ENCODE results near the gene RHCG.

Gene RHCG

DNA sequence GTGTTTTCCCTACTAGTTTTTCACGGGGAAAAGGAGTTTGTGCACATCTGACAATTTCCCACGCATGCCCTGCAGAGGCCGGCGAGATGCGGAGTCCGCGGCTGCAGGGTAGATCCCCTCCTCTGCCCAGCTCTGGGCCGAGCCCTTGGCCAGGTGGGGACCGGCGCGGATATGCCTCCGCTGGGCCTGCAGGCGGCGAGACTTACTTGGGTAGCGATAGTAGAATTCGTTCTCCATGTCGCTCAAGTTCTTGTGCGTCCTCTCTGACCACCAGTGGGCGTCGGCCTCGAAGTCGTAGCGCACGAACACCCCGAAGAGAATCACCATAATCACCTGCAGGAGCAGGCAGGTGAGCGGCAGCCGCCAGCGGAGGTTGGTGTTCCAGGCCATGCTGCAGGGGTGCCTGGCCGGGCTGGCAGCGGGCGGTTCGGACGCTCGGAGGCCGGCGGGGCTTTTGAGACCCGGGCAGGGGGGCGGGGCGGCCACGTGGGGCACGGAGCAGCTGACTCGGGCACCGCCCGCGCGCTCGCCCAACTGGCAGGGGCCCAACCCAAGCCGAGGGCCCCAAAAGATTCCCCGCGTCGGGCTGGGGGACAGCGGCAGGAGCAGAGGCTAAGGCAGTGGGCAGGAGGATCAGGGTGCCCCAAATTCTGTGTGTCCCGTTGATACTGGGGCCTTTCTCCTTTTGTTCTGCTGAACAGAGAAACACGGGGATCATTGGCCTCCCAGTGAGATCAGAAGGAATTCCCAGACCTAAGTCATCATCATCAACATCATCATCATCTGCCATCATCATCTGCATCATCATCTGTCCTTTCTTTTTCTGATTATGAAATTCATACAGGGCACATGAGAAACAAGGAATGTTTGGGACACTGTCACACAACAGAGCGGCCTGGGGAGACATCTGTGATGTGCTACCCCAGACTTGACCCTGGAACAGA lies at the start of gene RHCG:
RHCG (minus strand) TSS at position 429 of the 944 bp plus-strand sequence; CDS start at position 390, 39 bp downstream.
- peak; percentile 17 for DNase-seq (ENCODE audit: low read depth)

GRCh38 chr15:89543389-89543788 lies 47.0 kb upstream of the RHCG start:
- DNase-seq (ENCODE audit: low read depth), result no peak

DNA sequence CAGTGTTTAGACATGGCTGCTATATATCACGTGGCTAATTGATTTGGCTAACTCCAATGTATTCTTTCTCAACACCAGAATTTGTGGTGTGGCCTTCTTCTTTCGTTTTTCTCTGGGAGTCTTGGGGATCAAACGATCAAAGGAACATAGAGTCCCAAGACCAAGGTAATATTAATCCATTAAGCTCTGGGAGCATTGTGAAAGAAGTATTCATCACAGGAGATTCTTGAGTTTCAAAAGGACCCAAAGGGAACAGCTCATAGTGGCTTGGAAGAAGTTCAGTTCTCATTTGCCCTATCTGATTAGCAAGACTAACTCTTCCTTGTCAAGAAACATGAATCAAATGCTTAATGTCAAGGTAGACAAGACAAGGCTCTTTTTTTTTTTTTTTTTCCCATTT lies 46.0 kb upstream of the RHCG start:
- no peak for DNase-seq (ENCODE audit: low read depth)

DNA sequence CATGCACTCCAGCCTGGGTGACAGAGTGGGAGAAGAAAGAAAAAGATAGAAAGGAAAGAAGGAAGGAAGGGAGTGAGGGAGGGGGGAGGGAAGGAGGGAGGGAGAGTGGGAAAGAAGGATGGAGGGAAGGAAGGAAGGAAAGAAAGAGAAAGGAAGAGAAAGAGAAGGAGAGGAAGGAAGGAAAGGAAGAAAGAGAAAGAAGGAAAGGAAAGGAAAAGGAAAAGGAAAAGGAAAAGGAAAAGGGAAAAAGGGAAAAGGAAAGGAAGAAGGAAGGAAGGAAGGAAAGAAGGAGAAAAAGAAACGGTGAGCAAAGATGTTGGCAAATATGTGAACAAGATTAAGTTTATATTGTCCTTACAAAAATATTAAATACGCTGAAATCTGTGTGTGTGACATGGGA lies 42.6 kb upstream of the RHCG start:
- no peak for DNase-seq (ENCODE audit: low read depth)

GRCh38 chr15:89533861-89534544 lies 37.6 kb upstream of the RHCG start:
- DNase-seq (ENCODE audit: low read depth), result peak; percentile 37

GRCh38 chr15:89531796-89532537 lies 35.6 kb upstream of the RHCG start:
- no peak for DNase-seq (ENCODE audit: low read depth)

DNA sequence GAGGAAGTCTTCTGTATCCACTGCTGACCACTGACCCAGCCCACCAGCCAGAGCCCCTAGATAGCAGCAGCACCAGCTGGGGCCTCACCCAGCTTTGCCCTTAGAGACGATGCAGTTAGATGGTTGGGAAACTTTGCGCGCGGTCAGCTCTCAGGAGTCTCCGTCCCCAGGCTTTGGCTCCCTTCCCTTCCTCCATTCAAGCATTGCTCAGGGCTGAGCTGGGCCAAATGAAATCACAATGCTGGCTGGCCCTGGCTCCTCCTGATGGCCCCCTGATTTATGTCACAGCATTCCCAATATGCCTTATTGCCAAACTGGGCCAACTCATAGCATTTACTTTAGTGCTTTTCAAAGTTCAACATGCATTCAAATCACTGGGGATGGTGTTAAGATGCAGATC lies 34.6 kb upstream of the RHCG start:
- no peak for DNase-seq (ENCODE audit: low read depth)

- no peak for DNase-seq (ENCODE audit: low read depth)
Observed at GRCh38 chr15:89528757-89529352, 32.5 kb upstream of the RHCG start.

DNA sequence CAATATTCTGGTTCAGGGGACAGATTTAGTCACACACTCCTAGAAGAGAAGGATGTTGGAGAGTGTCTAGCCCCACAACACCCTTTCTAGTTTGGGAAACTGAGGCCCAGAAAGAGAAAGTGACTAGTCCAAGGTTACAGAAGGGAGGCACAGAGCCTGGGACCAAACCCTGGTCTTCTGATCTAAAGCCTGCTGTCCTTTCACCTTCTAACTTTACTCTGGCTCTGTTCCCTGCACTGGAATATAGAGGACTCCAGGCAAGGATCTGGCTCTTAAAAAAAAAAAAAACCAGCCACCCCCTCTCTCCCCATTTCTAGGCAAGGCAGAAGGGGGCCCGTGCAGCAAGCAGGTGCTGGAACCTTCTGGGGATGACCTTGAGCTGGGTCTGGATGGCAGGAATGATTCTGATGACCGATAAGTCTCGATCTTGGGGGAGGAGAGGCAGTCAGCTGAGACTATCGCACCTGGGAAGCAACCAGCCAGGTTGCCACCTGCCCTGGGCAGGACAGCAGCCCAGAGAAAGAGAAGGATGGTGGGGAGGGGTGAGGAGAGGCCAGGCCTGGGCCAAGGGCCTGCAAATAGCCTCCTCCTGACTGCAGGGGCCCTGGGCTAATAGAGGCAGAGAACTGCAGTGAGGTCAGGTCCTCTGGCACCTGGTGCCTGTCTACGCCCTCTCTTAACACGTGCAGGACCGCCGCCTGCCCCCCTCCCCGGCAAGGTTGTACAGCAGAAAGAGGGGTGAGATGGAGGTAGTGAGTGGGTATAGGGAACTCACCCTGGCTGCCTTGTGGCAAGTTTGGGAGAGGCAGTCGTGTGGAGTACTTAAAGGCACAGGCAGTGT lies 30.4 kb upstream of the RHCG start:
- no peak for DNase-seq (ENCODE audit: low read depth)

GRCh38 chr15:89526181-89526580 lies 29.8 kb upstream of the RHCG start:
- DNase-seq (ENCODE audit: low read depth), result no peak

GRCh38 chr15:89524184-89524583 lies 27.8 kb upstream of the RHCG start:
- DNase-seq (ENCODE audit: low read depth), result no peak

DNA sequence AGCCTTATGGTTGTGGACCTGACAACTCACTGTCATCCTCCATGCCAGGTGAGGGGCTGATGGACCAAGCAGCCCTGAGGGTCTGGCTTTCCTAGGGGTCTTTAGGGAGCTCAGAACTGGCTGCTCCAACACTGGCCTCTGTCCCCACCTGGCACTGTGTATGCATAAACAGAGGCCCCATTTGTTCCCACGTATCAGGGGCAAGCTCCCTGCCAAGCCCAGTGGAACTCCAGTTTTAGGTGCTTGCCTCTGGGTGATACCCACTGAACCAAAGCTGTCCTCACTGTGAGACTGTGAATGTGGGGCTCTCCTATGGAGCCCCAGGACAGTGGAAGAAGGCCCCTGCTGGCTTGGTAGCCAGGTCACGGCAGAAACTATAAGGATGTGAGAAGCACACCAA lies 26.7 kb upstream of the RHCG start:
- DNase-seq (ENCODE audit: low read depth), result no peak

DNA sequence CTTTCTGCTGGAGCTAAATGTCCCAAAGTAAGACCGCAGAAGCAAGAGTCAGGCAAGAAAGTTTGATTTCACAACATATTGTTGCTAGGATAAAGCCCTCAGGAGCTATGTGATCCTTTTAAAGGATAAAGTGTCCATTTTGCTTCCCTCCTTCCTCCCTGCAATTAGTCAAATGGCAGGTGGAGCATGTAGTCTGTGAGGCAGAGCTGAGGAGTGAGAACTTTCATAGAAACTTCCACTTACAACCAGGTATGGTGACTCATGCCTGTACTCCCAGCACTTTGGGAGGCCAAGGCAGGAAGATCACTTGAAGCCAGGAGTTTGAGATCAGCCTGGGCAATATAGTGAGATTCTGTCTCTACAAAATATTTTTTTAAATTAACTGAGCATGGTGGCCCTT lies 25.2 kb upstream of the RHCG start:
- DNase-seq (ENCODE audit: low read depth), result no peak

DNA sequence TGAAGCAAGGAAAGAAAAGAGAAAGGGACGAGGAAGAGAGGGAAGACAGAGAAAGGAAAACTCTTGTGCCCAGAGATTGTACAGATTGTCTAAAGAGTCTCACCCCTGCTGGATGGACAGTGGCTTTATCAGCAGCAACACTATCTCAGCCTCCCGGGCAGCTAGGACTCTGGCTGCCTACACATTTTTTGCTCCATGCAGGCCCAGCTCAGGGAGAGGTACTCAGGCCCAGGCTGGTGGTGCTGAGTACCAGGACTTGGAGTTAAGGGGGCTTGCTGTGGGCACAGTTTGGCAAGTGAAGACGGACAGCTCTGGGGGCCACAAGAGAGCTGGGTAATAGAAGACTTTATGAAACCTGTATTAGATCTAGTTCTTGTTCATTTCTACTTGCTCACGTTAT lies 19.1 kb upstream of the RHCG start:
- no peak for DNase-seq (ENCODE audit: low read depth)

DNA sequence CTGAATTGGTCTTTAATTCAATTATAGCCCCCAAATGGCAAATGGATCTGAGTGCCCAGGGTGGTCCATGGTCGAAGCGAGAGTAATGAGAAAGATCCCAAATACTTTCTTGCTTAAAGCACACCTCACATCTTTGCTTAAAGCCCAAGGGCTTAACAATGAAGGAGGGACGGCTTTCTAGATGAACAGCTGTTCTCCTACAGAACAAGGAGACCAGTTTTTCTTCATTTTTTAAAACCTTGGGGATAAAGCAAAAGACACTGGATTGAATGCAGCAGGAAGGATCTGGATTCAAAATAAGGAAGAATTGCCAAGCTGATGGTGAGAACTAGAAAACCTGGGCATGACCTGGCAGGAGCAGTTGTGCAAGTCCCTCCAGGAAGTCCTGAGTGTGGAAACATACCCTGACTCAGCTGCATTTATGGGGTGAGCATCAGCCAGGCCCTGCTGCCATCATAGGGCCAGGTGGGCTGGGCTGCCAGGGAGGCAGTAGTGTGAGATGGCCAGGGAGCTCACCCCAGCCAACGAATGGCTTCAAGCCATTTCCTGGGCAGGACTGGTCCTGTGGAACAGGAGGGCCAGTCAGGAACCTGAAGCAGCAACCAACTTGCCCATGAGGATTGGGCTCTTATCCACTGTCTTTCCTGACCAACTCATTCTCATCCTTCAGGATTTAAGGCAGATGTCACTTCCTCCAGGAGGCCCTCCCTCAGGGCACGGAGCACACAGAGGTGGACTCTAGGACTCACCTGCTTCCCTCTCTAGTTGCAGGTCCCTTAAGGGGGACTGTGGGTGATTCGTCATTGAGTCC lies 18.4 kb upstream of the RHCG start:
- DNase-seq (ENCODE audit: low read depth), result no peak

DNA sequence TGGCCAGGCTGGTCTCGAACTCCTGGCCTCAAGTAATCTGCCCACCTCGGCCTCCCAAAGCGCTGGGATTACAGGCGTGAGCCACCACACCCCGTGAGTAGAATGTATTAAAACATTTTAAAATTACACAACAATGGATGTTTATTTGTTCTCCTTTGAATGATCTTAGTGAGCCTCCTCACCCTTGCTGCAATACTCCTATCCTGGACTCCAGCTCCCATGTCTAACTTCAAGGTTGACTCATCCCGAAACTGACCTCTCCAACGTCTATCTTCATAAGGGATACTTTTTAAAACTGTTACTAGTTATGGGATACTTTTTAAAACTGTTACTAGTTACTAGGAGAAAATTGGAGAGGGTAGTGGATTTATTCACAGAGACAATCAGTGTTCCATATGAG lies 17.8 kb upstream of the RHCG start:
- DNase-seq (ENCODE audit: low read depth), result no peak

DNA sequence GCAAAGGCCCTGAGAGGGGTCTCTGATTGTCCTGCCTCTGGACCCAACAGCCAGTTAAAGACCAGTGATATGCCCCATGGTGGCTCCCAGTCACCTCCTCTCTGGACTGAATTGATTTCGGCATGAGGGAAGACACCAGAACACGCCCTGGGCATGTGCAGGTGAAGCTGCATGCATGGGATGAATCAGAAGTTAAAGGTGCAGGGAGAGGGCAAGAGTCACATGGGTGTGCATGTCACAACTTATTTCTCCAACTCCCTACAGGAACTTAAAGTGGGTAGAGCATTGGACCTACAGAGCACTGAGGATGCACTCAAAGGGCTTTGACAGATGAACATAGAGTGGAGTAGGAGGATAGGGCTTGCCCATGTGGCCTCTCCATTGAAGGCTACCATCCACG lies 16.9 kb upstream of the RHCG start:
- no peak for DNase-seq (ENCODE audit: low read depth)

DNA sequence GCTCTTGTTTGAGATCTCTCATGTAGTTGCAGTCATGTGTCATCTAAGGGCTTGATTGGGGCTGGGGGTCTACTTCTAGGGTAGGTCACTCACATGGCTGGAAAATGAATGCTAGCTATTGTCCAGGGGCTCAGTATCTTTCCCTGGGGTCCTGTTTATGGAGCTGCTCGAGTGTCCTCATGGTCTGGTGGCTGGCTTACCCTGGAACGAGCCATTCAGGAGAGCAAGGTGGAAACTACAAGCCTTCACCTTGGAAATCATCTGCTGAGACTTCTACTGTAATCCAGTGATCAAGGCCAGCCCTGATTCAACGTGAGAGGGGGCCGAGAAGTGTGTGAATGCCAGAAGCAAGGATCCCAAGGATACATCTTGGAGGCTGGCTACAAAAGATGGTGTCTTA lies 16.2 kb upstream of the RHCG start:
- DNase-seq (ENCODE audit: low read depth), result no peak

GRCh38 chr15:89506026-89506686 lies 9.8 kb upstream of the RHCG start:
- DNase-seq (ENCODE audit: low read depth), result no peak

DNA sequence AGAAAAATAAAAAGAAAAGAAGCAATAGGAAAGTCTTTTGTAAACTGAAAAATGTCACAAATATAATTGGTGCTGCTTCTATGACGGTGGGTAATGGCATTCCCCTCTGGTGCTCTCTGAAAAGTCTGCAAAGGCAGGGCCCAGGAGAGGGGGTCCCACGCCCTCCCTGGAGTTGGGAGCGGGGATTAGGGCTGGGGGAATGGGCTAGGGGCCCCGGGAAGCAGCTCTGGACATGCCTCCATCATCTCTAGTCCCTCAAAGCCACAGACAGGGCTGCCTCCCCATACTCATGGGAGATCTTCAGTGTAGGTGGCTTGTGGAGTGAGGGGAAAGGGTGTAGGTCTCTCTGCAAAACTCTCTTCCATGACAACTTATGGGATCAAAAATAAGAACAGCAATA lies 7.8 kb upstream of the RHCG start:
- no peak for DNase-seq (ENCODE audit: low read depth)
